ENCODE results near the gene PLA2G6.

PLA2G6 gene

DNA sequence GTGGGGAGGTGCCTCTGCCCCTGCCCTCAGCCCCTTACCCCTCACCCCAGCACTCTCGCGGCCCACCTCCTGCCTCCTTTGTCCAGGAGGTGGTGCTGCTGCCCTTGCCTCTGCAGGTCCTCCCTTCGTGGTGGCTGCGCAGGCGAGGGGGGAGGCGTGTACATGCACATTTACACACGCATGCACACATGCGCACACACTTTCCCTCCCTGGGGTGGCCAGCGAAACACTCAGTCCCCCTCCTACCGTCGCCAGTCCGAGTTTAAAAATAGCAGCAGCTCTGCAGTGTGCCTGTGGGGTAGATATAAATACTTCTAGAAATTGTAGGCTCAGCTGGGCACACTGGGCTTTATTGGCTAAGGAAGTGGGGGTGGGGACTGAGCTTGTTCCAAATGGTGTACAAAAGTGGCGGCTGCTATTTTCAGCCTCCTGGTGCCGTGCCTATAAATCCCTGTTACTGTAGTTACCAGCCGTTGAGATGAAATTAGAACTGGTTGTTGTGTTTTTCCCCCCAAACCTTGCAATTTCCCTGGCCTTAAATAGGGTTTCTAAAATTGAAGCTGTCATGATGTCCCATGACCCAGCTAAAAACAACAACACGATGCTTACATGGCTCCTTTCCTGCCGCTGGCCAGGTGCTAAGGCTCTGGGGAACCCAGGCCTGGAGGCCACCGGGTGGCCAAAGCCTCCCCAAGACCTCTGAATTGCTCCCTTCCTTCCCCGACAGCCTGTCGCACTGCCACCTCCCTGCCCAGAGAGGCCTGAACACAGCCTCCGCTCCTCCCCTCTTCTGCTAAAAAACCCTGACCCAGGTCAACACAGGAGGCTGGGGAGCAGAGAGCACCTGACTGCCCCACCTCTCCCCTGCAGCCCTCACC is 112.0 kb downstream of the PLA2G6 start:
- no peak for DNase-seq

DNA sequence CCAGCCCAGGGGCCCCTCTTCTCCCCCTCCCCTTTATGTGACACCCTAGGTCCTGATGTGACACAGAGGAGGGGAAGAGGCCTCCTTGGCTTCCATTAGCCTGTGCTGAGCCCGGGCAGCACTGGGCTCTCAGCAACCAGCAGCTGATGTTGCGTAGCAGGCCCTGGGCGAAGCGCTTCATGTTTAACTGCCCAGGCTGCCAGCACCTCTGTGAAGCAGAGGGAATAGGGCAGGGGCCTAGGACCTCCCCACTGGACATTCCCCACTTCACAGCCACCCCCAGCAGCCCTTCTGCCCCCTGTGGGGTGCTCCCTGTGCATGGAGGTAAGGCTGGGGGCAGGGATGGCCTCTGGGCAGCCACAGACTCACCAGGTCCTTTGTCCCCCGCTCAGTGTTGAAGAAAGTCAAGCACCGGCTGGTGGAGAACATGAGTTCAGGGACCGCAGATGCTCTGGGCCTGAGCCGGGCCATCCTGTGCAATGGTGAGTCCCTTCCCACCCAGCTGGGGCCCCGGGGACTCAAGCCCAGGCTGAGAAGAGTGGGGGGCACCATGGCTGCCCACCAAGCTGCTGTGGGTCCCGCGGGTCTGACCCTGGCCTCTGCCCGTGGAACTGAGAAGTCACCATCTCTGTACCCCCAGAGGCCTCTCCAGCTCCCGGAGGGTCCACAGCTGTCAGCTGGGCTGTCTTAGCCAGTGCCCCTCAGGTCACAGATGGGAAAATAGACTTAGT is 112.8 kb downstream of the PLA2G6 start:
- no peak for DNase-seq

GRCh38 chr22:38067761-38068360 is 113.8 kb downstream of the PLA2G6 start:
- no peak for DNase-seq

DNA sequence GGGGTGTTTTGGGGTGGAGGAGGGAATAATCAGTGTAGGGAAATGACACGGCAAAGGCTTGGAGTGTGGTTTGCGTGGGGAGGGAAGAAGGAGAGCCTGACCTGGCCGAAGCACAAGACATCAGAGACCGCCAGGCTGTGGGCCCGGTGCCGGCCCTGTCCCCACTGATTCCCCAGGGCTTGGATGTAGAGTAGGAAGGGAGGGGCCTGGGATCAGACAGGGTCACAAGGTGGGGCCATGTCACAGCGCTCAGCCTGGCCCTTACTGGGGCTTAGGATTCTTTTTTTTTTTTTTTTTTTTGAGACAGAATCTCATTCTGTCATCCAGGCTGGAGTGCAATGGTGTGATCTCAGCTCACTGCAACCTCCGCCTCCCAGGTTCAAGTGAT is 114.6 kb downstream of the PLA2G6 start:
- DNase-seq = no peak

DNA sequence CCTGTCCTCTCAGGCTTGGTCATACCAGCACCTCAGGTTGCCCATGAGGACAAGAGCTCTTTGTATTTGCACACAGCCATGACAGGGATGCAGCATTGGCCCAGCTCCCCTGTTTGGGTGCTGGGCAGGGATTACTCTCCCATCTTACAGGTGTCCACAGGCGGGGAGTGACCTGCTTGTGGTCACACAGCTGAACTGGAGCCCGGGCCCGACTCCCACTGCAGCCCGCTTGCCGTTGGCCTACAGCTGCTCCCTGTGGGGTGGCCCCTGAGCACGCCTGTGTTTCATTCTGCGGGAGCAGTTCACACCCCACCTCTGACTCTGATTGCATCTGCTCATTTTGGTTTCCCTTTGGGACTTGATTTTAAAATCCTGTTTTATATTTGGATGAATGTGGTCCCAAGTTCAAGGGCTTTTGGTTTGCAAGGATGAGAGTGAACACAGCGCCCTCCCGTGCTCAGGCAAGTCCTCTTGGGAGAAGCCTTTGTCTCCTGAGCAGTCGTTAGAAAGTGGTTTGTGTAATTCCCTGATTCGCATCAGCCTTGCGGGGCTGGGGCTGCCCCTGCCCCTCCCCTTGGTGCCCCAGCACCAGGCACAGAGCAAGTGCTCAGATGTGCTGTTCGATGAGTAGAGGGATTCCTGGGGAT is 115.1 kb downstream of the PLA2G6 start:
- no peak for DNase-seq

- no peak for DNase-seq
Measured at GRCh38 chr22:38065539-38065938, 116.1 kb downstream of the PLA2G6 start.

- DNase-seq = no peak
Measured at GRCh38 chr22:38062791-38063190, 118.8 kb downstream of the PLA2G6 start.
